Caco-2 (cell line): ENCODE measurements around the gene EFHC1. TPM values are rescaled to one million over a fixed set of nuclear protein-coding genes. Genes with fewer than 3 reads are reported as not detected.

Experiments
- BruUV-seq: library from RNA; stranded (reverse); fragments of 400-500 nt; replicated peaks from 2 replicates; lab custom pipeline; 2021; lab: Mats Ljungman, UMichigan
- CTCF ChIA-PET: fragments of 300-600 bp; sonication (Branson Sonifier 250); formaldehyde crosslinking; loops from one replicate; lab custom pipeline; 2022; ENCODE audit warnings: antibody characterized with exemption; lab: Charles Lee
- POLR2A ChIA-PET: fragments of 300-600 bp; sonication (Branson Sonifier 250); formaldehyde crosslinking; loops from one replicate; lab custom pipeline; 2022; ENCODE audit warnings: antibody characterized with exemption; lab: Charles Lee
- DNase-seq, 2 experiments: peaks; one replicate each; pipeline versions ENCODE4 v3.0.0 to v3.0.0-alpha.2; 2020 to 2022
- H3K27me3 ChIP-seq: replicated peaks from 2 replicates; pipeline ENCODE4 v1.6.0; 2011; ENCODE audit warnings: low read length; ENCODE audit not compliant: control insufficient read depth, insufficient read depth
- H3K36me3 ChIP-seq: 2 replicates; pipeline ENCODE4 v1.5.1; 2011; ENCODE audit warnings: low read length; ENCODE audit not compliant: control insufficient read depth, insufficient read depth
- H3K4me1 ChIP-seq: fragments of 250-450 bp; sonication (Bioruptor Pico); 2 replicates; pipeline ENCODE4 v1.5.1; 2020; ENCODE audit warnings: mild to moderate bottlenecking
- H3K4me3 ChIP-seq: 2 replicates; pipeline ENCODE4 v1.5.1; 2011; ENCODE audit warnings: low read depth, mild to moderate bottlenecking, control low read depth, low read length
- H3K9me3 ChIP-seq: fragments of 250-450 bp; sonication (Bioruptor Pico); 2 replicates; pipeline ENCODE4 v1.5.1; 2020; ENCODE audit warnings: mild to moderate bottlenecking, moderate library complexity
- H3K27ac Mint-ChIP-seq: one replicate; pipeline ENCODE4 v1.8.0; 2022; ENCODE audit warnings: mixed read lengths; ENCODE audit not compliant: unreplicated experiment
- H3K27me3 Mint-ChIP-seq: one replicate; pipeline ENCODE4 v1.8.0; 2022; ENCODE audit warnings: mixed read lengths; ENCODE audit not compliant: insufficient read depth, unreplicated experiment
- H3K36me3 Mint-ChIP-seq: one replicate; pipeline ENCODE4 v1.8.0; 2022; ENCODE audit warnings: mild to moderate bottlenecking, mixed read lengths; ENCODE audit not compliant: insufficient read depth, unreplicated experiment
- H3K4me1 Mint-ChIP-seq: one replicate; pipeline ENCODE4 v1.8.0; 2022; ENCODE audit warnings: low read depth, mixed read lengths; ENCODE audit not compliant: unreplicated experiment
- H3K4me3 Mint-ChIP-seq: one replicate; pipeline ENCODE4 v1.8.0; 2022; ENCODE audit warnings: mild to moderate bottlenecking, moderate library complexity, mixed read lengths; ENCODE audit not compliant: unreplicated experiment
- H3K9me3 Mint-ChIP-seq: one replicate; pipeline ENCODE4 v1.8.0; 2022; ENCODE audit warnings: mixed read lengths; ENCODE audit not compliant: unreplicated experiment
- CTCF ChIP-seq, 2 experiments: fragments of 200-600 bp in 1 of 2; IDR thresholded peaks; 1 replicate in 1 of 2; 2 replicates in 1 of 2; pipeline versions ENCODE4 v1.5.1 to v1.8.0; 2011 to 2022; ENCODE audit warnings: antibody characterized with exemption in 1 of 2, control low read depth in 1 of 2, inconsistent platforms in 1 of 2, low read depth in 1 of 2, low read length in 1 of 2, mild to moderate bottlenecking in 1 of 2, moderate library complexity in 1 of 2; ENCODE audit not compliant: insufficient read depth in 1 of 2, severe bottlenecking in 1 of 2, unreplicated experiment in 1 of 2
- intact Hi-C: fragments of 100-400 bp; cut with micrococcal nuclease; formaldehyde crosslinking; loops from one replicate; pipeline ENCODE4 v1.10.0; 2022; ENCODE audit not compliant: unreplicated experiment
- total RNA-seq: library from RNA; stranded (reverse); gene quantifications from 2 replicates; pipeline ENCODE4 v1.2.3, GENCODE V29; 2022

EFHC1 gene
- total RNA-seq, 1 experiment from 2014 or later = 14.6 TPM

- BruUV-seq = no TSS peak
- Histone ChIP-seq H3K36me3 (no peaks in the 10 kb centered on the region), H3K9me3 (peaks cover 8% of the 10 kb centered on the region), H3K4me3 (no peak overlapping the region), H3K4me1 (peaks cover 9% of the 10 kb centered on the region; the same call in 1 of the 2 replicates), H3K27me3 (no peaks in the 10 kb centered on the region)
- H3K36me3 Mint-ChIP-seq = no peaks in the 10 kb centered on the region
- TF ChIP-seq CTCF (IDR thresholded peaks at IDR 0.05; ENCODE audit: insufficient read depth in 1 of 2, low read depth in 1 of 2, low read length in 1 of 2, severe bottlenecking in 1 of 2, unreplicated experiment in 1 of 2) = no peak
- ChIA-PET CTCF (interaction anchor here (0.6 to 1.6 kb wide), 3 partner anchors 38 to 273 kb away, joined by 4 to 8 read pairs (median 5); no protein-coding TSS in a partner anchor), POLR2A (no interaction called here)
- H3K4me1 Mint-ChIP-seq = peaks cover 12% of the 10 kb centered on the region
- no peaks in the 10 kb centered on the region for H3K9me3 Mint-ChIP-seq
- peak overlapping the region; percentile 41 for H3K27ac Mint-ChIP-seq
- peak overlapping the region; percentile 13 for H3K4me3 Mint-ChIP-seq
- intact Hi-C loops = no loop called here
- no peak for DNase-seq
- no peaks in the 10 kb centered on the region for H3K27me3 Mint-ChIP-seq
These were observed 29.8 kb upstream of the EFHC1 start for GRCh38 chr6:52390361-52390727.

- ChIA-PET CTCF (interaction anchor here (0.8 kb wide), 1 partner anchor 856 kb away, joined by 3 read pairs; no protein-coding TSS in a partner anchor), POLR2A (no interaction called here)
- BruUV-seq = no TSS peak
- H3K27ac Mint-ChIP-seq = no peak overlapping the region
- no peaks in the 10 kb centered on the region for H3K27me3 ChIP-seq
- no peaks in the 10 kb centered on the region for H3K27me3 Mint-ChIP-seq
- H3K4me1 ChIP-seq = peaks cover 9% of the 10 kb centered on the region; the same call in 1 of the 2 replicates
- DNase-seq = no peak
- no peaks in the 10 kb centered on the region for H3K36me3 Mint-ChIP-seq
- TF ChIP-seq CTCF (IDR thresholded peaks at IDR 0.05; ENCODE audit: insufficient read depth in 1 of 2, low read depth in 1 of 2, low read length in 1 of 2, severe bottlenecking in 1 of 2, unreplicated experiment in 1 of 2) = no peak
- H3K36me3 ChIP-seq = no peaks in the 10 kb centered on the region
- H3K4me1 Mint-ChIP-seq = peaks cover 12% of the 10 kb centered on the region
- no peak overlapping the region for H3K4me3 ChIP-seq
- no peak overlapping the region for H3K4me3 Mint-ChIP-seq
- intact Hi-C loops = no loop called here
- peaks cover 8% of the 10 kb centered on the region for H3K9me3 ChIP-seq
- no peaks in the 10 kb centered on the region for H3K9me3 Mint-ChIP-seq
These were observed 28.5 kb upstream of the EFHC1 start for GRCh38 chr6:52391599-52391998.

GRCh38 chr6:52392944-52393343, 27.2 kb upstream of the EFHC1 start:
- no TSS peak for BruUV-seq
- DNase-seq = no peak
- H3K27me3 ChIP-seq = no peaks in the 10 kb centered on the region
- peaks cover 9% of the 10 kb centered on the region; the same call in 1 of the 2 replicates for H3K4me1 ChIP-seq
- no peaks in the 10 kb centered on the region for H3K27me3 Mint-ChIP-seq
- peaks cover under 1% of the 10 kb centered on the region; the same call in 1 of the 2 replicates for H3K9me3 ChIP-seq
- no peaks in the 10 kb centered on the region for H3K36me3 Mint-ChIP-seq
- CTCF ChIA-PET = no interaction called here
- no peak overlapping the region for H3K4me3 Mint-ChIP-seq
- POLR2A ChIA-PET = no interaction called here
- intact Hi-C loops = no loop called here
- no peaks in the 10 kb centered on the region for H3K36me3 ChIP-seq
- no peak overlapping the region for H3K27ac Mint-ChIP-seq
- no peaks in the 10 kb centered on the region for H3K9me3 Mint-ChIP-seq
- no peak for TF ChIP-seq CTCF (IDR thresholded peaks at IDR 0.05; ENCODE audit: insufficient read depth in 1 of 2, low read depth in 1 of 2, low read length in 1 of 2, severe bottlenecking in 1 of 2, unreplicated experiment in 1 of 2)
- H3K4me3 ChIP-seq = no peak overlapping the region
- peaks cover 12% of the 10 kb centered on the region for H3K4me1 Mint-ChIP-seq
